GM12891 (cell line): Measurements from ENCODE around the gene ME1.

Experiments
- PAX5 ChIP-seq: IDR thresholded peaks from 2 replicates; pipeline ENCODE4 v1.6.1; 2011; ENCODE audit warnings: low read length, moderate library complexity, mild to moderate bottlenecking; ENCODE audit not compliant: insufficient read depth, severe bottlenecking
- POLR2A ChIP-seq: IDR thresholded peaks from 2 replicates; pipeline ENCODE4 v1.6.1; 2011; ENCODE audit warnings: low read depth, low read length, control low read depth
- POLR2AphosphoS5 ChIP-seq: IDR thresholded peaks from 2 replicates; pipeline ENCODE4 v1.6.1; 2011; ENCODE audit warnings: low read depth, low read length, control low read depth
- TAF1 ChIP-seq: IDR thresholded peaks from 2 replicates; pipeline ENCODE4 v1.6.1; 2011; ENCODE audit warnings: low read depth, low read length, control low read depth

- TF ChIP-seq POLR2AphosphoS5, result no peak
- no peak for TF ChIP-seq POLR2A
- no peak for TF ChIP-seq TAF1
- no peak for TF ChIP-seq PAX5
Observed at GRCh38 chr6:83341765-83342164, 89.1 kb downstream of the ME1 start.
